K562 (cell line): ENCODE measurements around the gene ERICH2. TPM values are rescaled to one million over a fixed set of nuclear protein-coding genes. Genes with fewer than 3 reads are reported as not detected.

Experiments used
- ATAC-seq: fragments of 200-7000 bp; cut with Tn5 transposase; 3 replicates; pipeline ENCODE4 v1.9.1; 2020; ENCODE audit warnings: moderate library complexity
- BruUV-seq: library from RNA; stranded (reverse); fragments of 400-500 nt; replicated peaks from 2 replicates; lab custom pipeline; 2021; lab: Mats Ljungman, UMichigan
- CTCF ChIA-PET: fragments of 300-600 bp; formaldehyde crosslinking; extraction: SDS; loops from one replicate; lab custom pipeline; 2021; ENCODE audit warnings: low intra/inter-chr PET ratio; lab: Yijun Ruan, JAX
- POLR2A ChIA-PET: fragments of 300-600, 350-650 bp; sonication (Branson Sonifier 250); formaldehyde crosslinking; extraction: SDS; loops from one replicate; lab custom pipeline; 2021; ENCODE audit warnings: antibody characterized with exemption, inconsistent platforms; lab: Yijun Ruan, JAX
- DNase-seq, 4 experiments: peaks; one replicate each; pipeline versions ENCODE4 v3.0.0 to v3.0.0-alpha.2; 2011 to 2018; ENCODE audit warnings: low spot score in 3 of 4, mixed read lengths in 3 of 4; ENCODE audit errors: extremely low read depth in 1 of 4
- FAIRE-seq: peaks from 2 replicates; lab custom pipeline; 2011; peaks lifted over from hg19 to GRCh38; lab: Jason Lieb, UNC
- H2AFZ ChIP-seq: 2 replicates; pipeline ENCODE4 v1.6.0; 2011; ENCODE audit warnings: low read depth, low read length, control low read depth, inconsistent platforms
- H3K27ac ChIP-seq: fragments of 200-600 bp; 3 replicates; pipeline ENCODE4 v1.8.0; 2011; ENCODE audit warnings: low read depth, mild to moderate bottlenecking, control low read depth, inconsistent platforms, low read length, moderate library complexity, mixed read lengths; ENCODE audit errors: extremely low read depth
- H3K27me3 ChIP-seq, 2 experiments: fragments of 300-600 bp in 1 of 2; 2 replicates in 1 of 2; 3 replicates in 1 of 2; pipeline versions ENCODE4 v1.6.0 to v1.8.0; 2011; ENCODE audit warnings: inconsistent platforms in 2 of 2, low read length in 2 of 2, mild to moderate bottlenecking in 1 of 2, mixed read lengths in 1 of 2, moderate library complexity in 1 of 2; ENCODE audit not compliant: control insufficient read depth in 2 of 2, insufficient read depth in 2 of 2
- H3K36me3 ChIP-seq: fragments of 300-600 bp; 3 replicates; pipeline ENCODE4 v1.8.0; 2011; ENCODE audit warnings: mild to moderate bottlenecking, low read length, inconsistent platforms; ENCODE audit not compliant: control insufficient read depth, insufficient read depth
- H3K4me1 ChIP-seq, 2 experiments: fragments of 200-600 bp in 1 of 2; replicated peaks in 1 of 2; 2 replicates in 1 of 2; 3 replicates in 1 of 2; pipeline versions ENCODE4 v1.5.1 to v1.8.0; 2011; ENCODE audit warnings: inconsistent platforms in 2 of 2, low read length in 2 of 2, mild to moderate bottlenecking in 1 of 2, mixed read lengths in 1 of 2, moderate library complexity in 1 of 2; ENCODE audit not compliant: control insufficient read depth in 2 of 2, insufficient read depth in 2 of 2
- H3K4me2 ChIP-seq: 2 replicates; pipeline ENCODE4 v1.6.1; 2011; ENCODE audit warnings: low read length, control low read depth, inconsistent platforms, mixed read lengths; ENCODE audit not compliant: insufficient read depth
- H3K4me3 ChIP-seq: fragments of 200-600 bp; sonication (generic), shearing (Covaris generic); 2 replicates; pipeline ENCODE4 v1.5.1; 2016; ENCODE audit warnings: control low read depth, inconsistent platforms
- H3K79me2 ChIP-seq: fragments of 200-600 bp; 3 replicates; pipeline ENCODE4 v1.8.0; 2011; ENCODE audit warnings: low read length, inconsistent platforms; ENCODE audit not compliant: control insufficient read depth, insufficient read depth
- H3K9ac ChIP-seq, 2 experiments: 2 replicates each; pipeline versions ENCODE4 v1.6.0 to v1.6.1; 2011; ENCODE audit warnings: low read depth in 2 of 2, low read length in 2 of 2, control low read depth in 1 of 2, inconsistent platforms in 1 of 2, mild to moderate bottlenecking in 1 of 2, mixed read lengths in 1 of 2; ENCODE audit not compliant: insufficient read depth in 1 of 2
- H3K9me1 ChIP-seq: one replicate; pipeline ENCODE4 v1.6.0; 2011; ENCODE audit warnings: inconsistent platforms, mild to moderate bottlenecking, low read length, moderate library complexity; ENCODE audit not compliant: control insufficient read depth, insufficient read depth
- H3K9me3 ChIP-seq: replicated peaks from 2 replicates; pipeline ENCODE4 v1.5.1; 2011; ENCODE audit warnings: low read depth, low read length, inconsistent platforms; ENCODE audit not compliant: control insufficient read depth, insufficient read depth
- H4K20me1 ChIP-seq: replicated peaks from 2 replicates; pipeline ENCODE4 v1.6.1; 2011; ENCODE audit warnings: low read length, inconsistent platforms, mixed read lengths; ENCODE audit not compliant: control insufficient read depth, insufficient read depth
- ATF2 ChIP-seq: sonication (generic); formaldehyde crosslinking; IDR thresholded peaks from 2 replicates; pipeline ENCODE4 v1.8.1; 2022; ENCODE audit warnings: missing genetic modification reagents
- CXXC5 ChIP-seq: fragments of 250-450 bp; sonication (Bioruptor Pico); IDR thresholded peaks from 2 replicates; pipeline ENCODE4 v1.8.0; 2022; ENCODE audit warnings: inconsistent platforms, mild to moderate bottlenecking, moderate library complexity
- MITF ChIP-seq: IDR thresholded peaks from 2 replicates; pipeline ENCODE4 v1.6.1; 2014; ENCODE audit warnings: antibody characterized with exemption
- NFRKB ChIP-seq: fragments of 450-650 bp; IDR thresholded peaks from 2 replicates; pipeline ENCODE4 v1.6.1; 2016; ENCODE audit warnings: low read depth
- ZC3H4 ChIP-seq: sonication (generic); formaldehyde crosslinking; IDR thresholded peaks from 2 replicates; pipeline ENCODE4 v1.9.0; 2021; ENCODE audit warnings: missing genetic modification reagents, borderline replicate concordance
- ZFPM2 ChIP-seq: fragments of 250-450 bp; sonication (Bioruptor Pico); IDR thresholded peaks from 2 replicates; pipeline ENCODE4 v1.5.1; 2022; ENCODE audit warnings: mild to moderate bottlenecking
- ZSCAN32 ChIP-seq: fragments of 450-650 bp; formaldehyde crosslinking; IDR thresholded peaks from 2 replicates; pipeline ENCODE4 v1.4.0; 2020; ENCODE audit warnings: mild to moderate bottlenecking, moderate library complexity
- WGBS: fragments of 100-300 bp; shearing (Covaris generic); methylation state at CpG from one replicate; pipeline ENCODE4 v1.1.6; 2016; ENCODE audit warnings: low coverage, mixed read lengths; ENCODE audit not compliant: insufficient coverage; ENCODE audit errors: missing lambda C conversion rate; 5-methylcytosine and 5-hydroxymethylcytosine counted together
- in situ Hi-C: fragments of 300-500 bp; cut with MboI; formaldehyde crosslinking; loops from 4 replicates; pipeline ENCODE4 v1.15.0; 2018; ENCODE audit warnings: inconsistent platforms, mixed read lengths
- intact Hi-C: fragments of 100-400 bp; cut with micrococcal nuclease; formaldehyde crosslinking; loops from 2 replicates; pipeline ENCODE4 v1.14.2; 2022
- polyA plus RNA-seq, 8 experiments: library from polyadenylated mRNA; depleted of rRNA in 4 of 8; stranded (reverse) in 5 of 8; unstranded in 3 of 8; fragments of >200 nt; fragmentation: Nextera tagmentation in 2 of 8; fragmentation: Illumina TruSeq in 1 of 8; extraction: Ambion mirVana in 2 of 8; extraction: Trizol in 1 of 8; gene quantifications; 2 replicates each; pipeline versions ENCODE4 v1.2.1 to v1.2.3, GENCODE V29; 2011 to 2014; ENCODE audit warnings: inconsistent platforms in 1 of 8, missing spikeins in 1 of 8
- total RNA-seq, 7 experiments: library from RNA; depleted of rRNA in 6 of 7; stranded (reverse); fragments of >200 nt in 6 of 7; fragmentation: Illumina TruSeq in 2 of 7; extraction: Trizol in 2 of 7; gene quantifications; 2 replicates each; pipeline versions ENCODE4 v1.2.1 to v1.2.3, GENCODE V29; 2011 to 2021; ENCODE audit warnings: low replicate concordance in 1 of 7
- TF ChIP-seq, protein P1 (sequence below), 2 experiments: fragments of 450-650 bp; IDR thresholded peaks; 2 replicates each; pipeline ENCODE4 v1.6.1; 2018; ENCODE audit warnings: mild to moderate bottlenecking in 2 of 2, low read depth in 1 of 2; ENCODE audit not compliant: partially characterized antibody in 2 of 2
- TF ChIP-seq, protein P2 (sequence below), 2 experiments: fragments of 450-650 bp in 1 of 2; sonication (generic) in 1 of 2; formaldehyde crosslinking; conservative IDR thresholded peaks; 2 replicates each; pipeline versions ENCODE4 v1.4.0 to v1.8.1; 2020 to 2022; ENCODE audit warnings: mild to moderate bottlenecking in 1 of 2, missing genetic modification reagents in 1 of 2
- TF ChIP-seq, protein P3 (sequence below): IDR thresholded peaks from 3 replicates; pipeline ENCODE4 v1.6.1; 2011; ENCODE audit warnings: borderline replicate concordance, mild to moderate bottlenecking; ENCODE audit not compliant: insufficient read length, insufficient read depth
- TF ChIP-seq, protein P4 (sequence below): fragments of 450-650 bp; conservative IDR thresholded peaks from 2 replicates; pipeline ENCODE4 v1.6.1; 2016; ENCODE audit warnings: missing genetic modification characterization, low read depth, mild to moderate bottlenecking, missing compliant biosample characterization, moderate library complexity

ERICH2 gene
- total and polyA plus RNA-seq, 9 of the 15 experiments (the other 6 are each of a cell fraction or from before 2014, with no cell fraction given): 0.85 to 2.4 (median 1.6) TPM

DNA sequence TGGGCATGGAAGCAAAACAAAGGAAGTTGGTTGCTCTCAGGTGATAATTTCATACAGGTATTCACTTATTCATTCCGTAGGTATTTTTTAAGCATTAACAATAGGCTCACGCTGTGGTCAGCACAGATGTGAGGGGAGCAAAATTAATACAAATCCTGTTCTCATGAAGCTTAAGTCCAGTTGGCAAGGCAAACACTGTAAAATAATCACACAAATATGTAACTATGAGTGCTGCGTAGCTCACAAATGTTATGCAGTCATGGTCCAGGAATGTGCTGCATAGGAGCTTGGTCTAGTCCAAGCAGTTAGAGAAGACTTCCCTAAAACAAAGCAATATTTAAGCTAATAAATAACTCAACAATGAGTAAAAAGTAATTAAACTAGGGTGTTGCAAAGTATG is 31.1 kb upstream of the ERICH2 start:
- ChIA-PET CTCF (no interaction called here), POLR2A (interaction anchor here (0.7 to 1.8 kb wide), 3 partner anchors 9 to 584 kb away, joined by 3 to 7 read pairs (median 3); no protein-coding TSS in a partner anchor)
- DNase-seq: no peak
- no peak for ATAC-seq
- Histone ChIP-seq H3K4me2 (no peak overlapping the region), H3K4me3 (no peak overlapping the region), H3K27ac (no peak overlapping the region), H3K9me1 (no peaks in the 10 kb centered on the region), H3K79me2 (no peaks in the 10 kb centered on the region), H3K36me3 (no peaks in the 10 kb centered on the region), H3K9ac (no peak overlapping the region), H2AFZ (no peak overlapping the region), H3K9me3 (0 out of 2 replicates have a peak, but pooled peaks cover 4% of the 10 kb centered on the region), H3K4me1 (peaks cover 27 to 38% of the 10 kb centered on the region in 2 experiments; a peak in 4 of 5 replicates), H3K27me3 (no peaks in the 10 kb centered on the region), H4K20me1 (no peaks in the 10 kb centered on the region)
- intact Hi-C loops (no loop called here), in situ Hi-C loops (no loop called here)
- BruUV-seq: no TSS peak
- no peak for FAIRE-seq
- WGBS: 92% methylated on average over 3 of the region's 3 CpGs
- TF ChIP-seq ATF2 (CRISPR knock-in tag) (no peak), ZSCAN32 (CRISPR knock-in tag) (no peak), NFRKB (no peak), CXXC5 (CRISPR knock-in tag) (no peak), ZC3H4 (CRISPR knock-in tag) (no peak), MITF (no peak), ZFPM2 (no peak)
- TF ChIP-seq, protein P1, sequence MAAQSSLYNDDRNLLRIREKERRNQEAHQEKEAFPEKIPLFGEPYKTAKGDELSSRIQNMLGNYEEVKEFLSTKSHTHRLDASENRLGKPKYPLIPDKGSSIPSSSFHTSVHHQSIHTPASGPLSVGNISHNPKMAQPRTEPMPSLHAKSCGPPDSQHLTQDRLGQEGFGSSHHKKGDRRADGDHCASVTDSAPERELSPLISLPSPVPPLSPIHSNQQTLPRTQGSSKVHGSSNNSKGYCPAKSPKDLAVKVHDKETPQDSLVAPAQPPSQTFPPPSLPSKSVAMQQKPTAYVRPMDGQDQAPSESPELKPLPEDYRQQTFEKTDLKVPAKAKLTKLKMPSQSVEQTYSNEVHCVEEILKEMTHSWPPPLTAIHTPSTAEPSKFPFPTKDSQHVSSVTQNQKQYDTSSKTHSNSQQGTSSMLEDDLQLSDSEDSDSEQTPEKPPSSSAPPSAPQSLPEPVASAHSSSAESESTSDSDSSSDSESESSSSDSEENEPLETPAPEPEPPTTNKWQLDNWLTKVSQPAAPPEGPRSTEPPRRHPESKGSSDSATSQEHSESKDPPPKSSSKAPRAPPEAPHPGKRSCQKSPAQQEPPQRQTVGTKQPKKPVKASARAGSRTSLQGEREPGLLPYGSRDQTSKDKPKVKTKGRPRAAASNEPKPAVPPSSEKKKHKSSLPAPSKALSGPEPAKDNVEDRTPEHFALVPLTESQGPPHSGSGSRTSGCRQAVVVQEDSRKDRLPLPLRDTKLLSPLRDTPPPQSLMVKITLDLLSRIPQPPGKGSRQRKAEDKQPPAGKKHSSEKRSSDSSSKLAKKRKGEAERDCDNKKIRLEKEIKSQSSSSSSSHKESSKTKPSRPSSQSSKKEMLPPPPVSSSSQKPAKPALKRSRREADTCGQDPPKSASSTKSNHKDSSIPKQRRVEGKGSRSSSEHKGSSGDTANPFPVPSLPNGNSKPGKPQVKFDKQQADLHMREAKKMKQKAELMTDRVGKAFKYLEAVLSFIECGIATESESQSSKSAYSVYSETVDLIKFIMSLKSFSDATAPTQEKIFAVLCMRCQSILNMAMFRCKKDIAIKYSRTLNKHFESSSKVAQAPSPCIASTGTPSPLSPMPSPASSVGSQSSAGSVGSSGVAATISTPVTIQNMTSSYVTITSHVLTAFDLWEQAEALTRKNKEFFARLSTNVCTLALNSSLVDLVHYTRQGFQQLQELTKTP (IDR thresholded peaks at IDR 0.05; ENCODE audit: low read depth in 1 of 2, partially characterized antibody in 2 of 2): no peak
- TF ChIP-seq, protein P2, sequence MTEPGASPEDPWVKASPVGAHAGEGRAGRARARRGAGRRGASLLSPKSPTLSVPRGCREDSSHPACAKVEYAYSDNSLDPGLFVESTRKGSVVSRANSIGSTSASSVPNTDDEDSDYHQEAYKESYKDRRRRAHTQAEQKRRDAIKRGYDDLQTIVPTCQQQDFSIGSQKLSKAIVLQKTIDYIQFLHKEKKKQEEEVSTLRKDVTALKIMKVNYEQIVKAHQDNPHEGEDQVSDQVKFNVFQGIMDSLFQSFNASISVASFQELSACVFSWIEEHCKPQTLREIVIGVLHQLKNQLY (CRISPR knock-in tag; conservative IDR thresholded peaks at IDR 0.05): no peak
- TF ChIP-seq, protein P3, sequence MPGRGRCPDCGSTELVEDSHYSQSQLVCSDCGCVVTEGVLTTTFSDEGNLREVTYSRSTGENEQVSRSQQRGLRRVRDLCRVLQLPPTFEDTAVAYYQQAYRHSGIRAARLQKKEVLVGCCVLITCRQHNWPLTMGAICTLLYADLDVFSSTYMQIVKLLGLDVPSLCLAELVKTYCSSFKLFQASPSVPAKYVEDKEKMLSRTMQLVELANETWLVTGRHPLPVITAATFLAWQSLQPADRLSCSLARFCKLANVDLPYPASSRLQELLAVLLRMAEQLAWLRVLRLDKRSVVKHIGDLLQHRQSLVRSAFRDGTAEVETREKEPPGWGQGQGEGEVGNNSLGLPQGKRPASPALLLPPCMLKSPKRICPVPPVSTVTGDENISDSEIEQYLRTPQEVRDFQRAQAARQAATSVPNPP: no peak
- TF ChIP-seq, protein P4, sequence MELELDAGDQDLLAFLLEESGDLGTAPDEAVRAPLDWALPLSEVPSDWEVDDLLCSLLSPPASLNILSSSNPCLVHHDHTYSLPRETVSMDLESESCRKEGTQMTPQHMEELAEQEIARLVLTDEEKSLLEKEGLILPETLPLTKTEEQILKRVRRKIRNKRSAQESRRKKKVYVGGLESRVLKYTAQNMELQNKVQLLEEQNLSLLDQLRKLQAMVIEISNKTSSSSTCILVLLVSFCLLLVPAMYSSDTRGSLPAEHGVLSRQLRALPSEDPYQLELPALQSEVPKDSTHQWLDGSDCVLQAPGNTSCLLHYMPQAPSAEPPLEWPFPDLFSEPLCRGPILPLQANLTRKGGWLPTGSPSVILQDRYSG (tag): no peak
